OCI-LY3 (cell line): ENCODE results near the gene SLC6A12.

Experiments
- H2AFZ ChIP-seq: fragments of 200-600, 300-600 bp; shearing (Covaris generic); 2 replicates; pipeline ENCODE4 v1.6.0; 2014; ENCODE audit warnings: antibody characterized with exemption, low read depth, low read length
- H3K27ac ChIP-seq: fragments of 200-600, 300-600 bp; sonication (generic); 2 replicates; pipeline ENCODE4 v1.5.1; 2014; ENCODE audit warnings: mild to moderate bottlenecking, low read length, moderate library complexity, mixed read lengths
- H3K27me3 ChIP-seq: fragments of 200-600, 300-600 bp; sonication (generic); 2 replicates; pipeline ENCODE4 v1.6.1; 2014; ENCODE audit warnings: low read depth, low read length, mixed read lengths
- H3K36me3 ChIP-seq: fragments of 200-600, 300-600 bp; sonication (generic); replicated peaks from 2 replicates; pipeline ENCODE3; 2014; ENCODE audit warnings: low read depth, low read length, mixed read lengths
- H3K4me1 ChIP-seq: fragments of 300-600, 200-600 bp; sonication (generic); 2 replicates; pipeline ENCODE4 v1.6.1; 2014; ENCODE audit warnings: low read length, mixed read lengths
- H3K4me2 ChIP-seq: fragments of 200-600, 300-600 bp; sonication (generic); 2 replicates; pipeline ENCODE4 v1.6.1; 2014; ENCODE audit warnings: low read length, mixed read lengths
- H3K4me3 ChIP-seq: fragments of 300-600, 200-600 bp; sonication (generic); 2 replicates; pipeline ENCODE4 v1.5.1; 2014; ENCODE audit warnings: antibody characterized with exemption, mild to moderate bottlenecking, low read length, moderate library complexity
- H3K79me2 ChIP-seq: fragments of 300-600, 200-600 bp; shearing (Covaris generic); 2 replicates; pipeline ENCODE4 v1.6.1; 2014; ENCODE audit warnings: mild to moderate bottlenecking, low read length, mixed read lengths
- H3K9ac ChIP-seq: fragments of 300-600, 200-600 bp; shearing (Covaris generic); 2 replicates; pipeline ENCODE4 v1.6.0; 2014; ENCODE audit warnings: mild to moderate bottlenecking, low read length, moderate library complexity
- H3K9me3 ChIP-seq: fragments of 200-600, 300-600 bp; shearing (Covaris generic); 2 replicates; pipeline ENCODE4 v1.6.1; 2014; ENCODE audit warnings: low read length, mixed read lengths; ENCODE audit not compliant: insufficient read depth
- H4K20me1 ChIP-seq: fragments of 200-600, 300-600 bp; sonication (generic); 2 replicates; pipeline ENCODE4 v1.6.1; 2016; ENCODE audit warnings: low read length, mixed read lengths; ENCODE audit not compliant: insufficient read depth
- CTCF ChIP-seq: fragments of 200-600, 300-600 bp; sonication (generic); IDR thresholded peaks from 2 replicates; pipeline ENCODE4 v1.5.1; 2014; ENCODE audit warnings: antibody characterized with exemption, low read length, low read depth
- EZH2phosphoT487 ChIP-seq: fragments of 200-600 bp; shearing (Covaris generic); IDR thresholded peaks from 2 replicates; pipeline ENCODE4 v1.6.1; 2018; ENCODE audit warnings: antibody characterized with exemption, mixed run types, low read depth

The SLC6A12 gene

GRCh38 chr12:234891-235415 lies 21.0 kb upstream of the SLC6A12 start:
- H3K4me3 ChIP-seq, result no peak overlapping the region
- H3K27me3 ChIP-seq, result peaks cover 6% of the 10 kb centered on the region; the same call in 1 of the 2 replicates
- H4K20me1 ChIP-seq, result no peaks in the 10 kb centered on the region
- no peak overlapping the region for H3K4me2 ChIP-seq
- no peaks in the 10 kb centered on the region for H3K36me3 ChIP-seq
- H3K27ac ChIP-seq, result no peak overlapping the region
- no peaks in the 10 kb centered on the region for H3K79me2 ChIP-seq
- no peaks in the 10 kb centered on the region for H3K9me3 ChIP-seq
- H3K4me1 ChIP-seq, result no peaks in the 10 kb centered on the region
- TF ChIP-seq CTCF, result no peak
- TF ChIP-seq EZH2phosphoT487, result no peak
- no peak overlapping the region for H2AFZ ChIP-seq
- H3K9ac ChIP-seq, result no peak overlapping the region

GRCh38 chr12:234019-234418 lies 20.1 kb upstream of the SLC6A12 start:
- no peaks in the 10 kb centered on the region for H3K36me3 ChIP-seq
- H3K27ac ChIP-seq, result no peak overlapping the region
- H3K4me1 ChIP-seq, result no peaks in the 10 kb centered on the region
- TF ChIP-seq EZH2phosphoT487 (no peak), CTCF (no peak)
- no peak overlapping the region for H3K4me3 ChIP-seq
- H2AFZ ChIP-seq, result no peak overlapping the region
- H3K27me3 ChIP-seq, result peaks cover 7% of the 10 kb centered on the region; the same call in 1 of the 2 replicates
- H3K9ac ChIP-seq, result no peak overlapping the region
- no peak overlapping the region for H3K4me2 ChIP-seq
- H3K79me2 ChIP-seq, result no peaks in the 10 kb centered on the region
- no peaks in the 10 kb centered on the region for H3K9me3 ChIP-seq
- H4K20me1 ChIP-seq, result no peaks in the 10 kb centered on the region

- Histone ChIP-seq H3K4me3 (no peak overlapping the region), H3K36me3 (no peaks in the 10 kb centered on the region), H3K9me3 (no peaks in the 10 kb centered on the region), H3K4me1 (no peaks in the 10 kb centered on the region), H2AFZ (no peak overlapping the region), H3K27me3 (peaks cover 7% of the 10 kb centered on the region; the same call in 1 of the 2 replicates), H3K9ac (no peak overlapping the region), H3K79me2 (no peaks in the 10 kb centered on the region), H4K20me1 (no peaks in the 10 kb centered on the region), H3K4me2 (no peak overlapping the region), H3K27ac (no peak overlapping the region)
- TF ChIP-seq CTCF, result no peak
- TF ChIP-seq EZH2phosphoT487, result no peak
Observed at GRCh38 chr12:233615-233968, 19.6 kb upstream of the SLC6A12 start.

GRCh38 chr12:232731-233614 lies 19.0 kb upstream of the SLC6A12 start:
- no peaks in the 10 kb centered on the region for H3K9me3 ChIP-seq
- H4K20me1 ChIP-seq, result no peaks in the 10 kb centered on the region
- H3K4me3 ChIP-seq, result no peak overlapping the region
- no peaks in the 10 kb centered on the region for H3K79me2 ChIP-seq
- H3K27me3 ChIP-seq, result peaks cover 8% of the 10 kb centered on the region; the same call in 1 of the 2 replicates
- H3K36me3 ChIP-seq, result no peaks in the 10 kb centered on the region
- H3K4me2 ChIP-seq, result no peak overlapping the region
- H3K9ac ChIP-seq, result no peak overlapping the region
- H3K4me1 ChIP-seq, result no peaks in the 10 kb centered on the region
- H2AFZ ChIP-seq, result no peak overlapping the region
- TF ChIP-seq EZH2phosphoT487 (no peak), CTCF (no peak)
- no peak overlapping the region for H3K27ac ChIP-seq
